ENCODE data around the gene KLHDC9. TPM values are rescaled to one million over a fixed set of nuclear protein-coding genes. Genes with fewer than 3 reads are reported as not detected.
"Not testable (repeated sequence)": the region's sequence is repeated elsewhere in the genome, so short reads cannot be mapped to it uniquely, and the experiment has no call there.

Gene KLHDC9
- total RNA-seq, 1 donor from 2014 or later = 10.9 TPM

DNA sequence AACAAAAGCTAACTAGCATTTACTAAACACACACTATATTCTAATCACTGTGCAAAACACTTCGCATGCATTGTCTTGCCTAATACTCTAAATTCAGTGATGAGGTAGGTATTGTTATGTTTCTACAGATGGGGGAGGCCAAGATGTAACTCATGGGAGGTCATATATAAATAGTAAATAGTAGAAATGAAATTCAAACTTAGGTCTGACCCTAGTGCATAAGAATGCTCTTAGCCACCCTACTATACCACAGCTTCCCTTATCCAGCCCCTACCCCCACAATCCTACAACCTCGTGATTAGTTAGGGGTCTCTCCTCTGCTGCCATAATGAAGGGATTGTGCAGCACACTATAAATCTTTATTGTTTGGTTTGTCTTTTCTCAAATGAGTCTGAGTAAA is 16.4 kb downstream of the KLHDC9 start:
- no peak for TF ChIP-seq CTCF (IDR thresholded peaks at IDR 0.05; ENCODE audit: partially characterized antibody, unreplicated experiment)
- peaks cover 2% of the 10 kb centered on the region for H3K27me3 Mint-ChIP-seq (ENCODE audit: unreplicated experiment)
- H3K27ac Mint-ChIP-seq (ENCODE audit: unreplicated experiment) = no peak overlapping the region
- no peaks in the 10 kb centered on the region for H3K9me3 Mint-ChIP-seq (ENCODE audit: unreplicated experiment)
- H3K4me1 Mint-ChIP-seq (ENCODE audit: low read depth, unreplicated experiment) = peaks cover 3% of the 10 kb centered on the region
- no peak for DNase-seq
- H3K4me3 Mint-ChIP-seq (ENCODE audit: unreplicated experiment) = no peak overlapping the region
- no peaks in the 10 kb centered on the region for H3K36me3 Mint-ChIP-seq (ENCODE audit: unreplicated experiment)

DNA sequence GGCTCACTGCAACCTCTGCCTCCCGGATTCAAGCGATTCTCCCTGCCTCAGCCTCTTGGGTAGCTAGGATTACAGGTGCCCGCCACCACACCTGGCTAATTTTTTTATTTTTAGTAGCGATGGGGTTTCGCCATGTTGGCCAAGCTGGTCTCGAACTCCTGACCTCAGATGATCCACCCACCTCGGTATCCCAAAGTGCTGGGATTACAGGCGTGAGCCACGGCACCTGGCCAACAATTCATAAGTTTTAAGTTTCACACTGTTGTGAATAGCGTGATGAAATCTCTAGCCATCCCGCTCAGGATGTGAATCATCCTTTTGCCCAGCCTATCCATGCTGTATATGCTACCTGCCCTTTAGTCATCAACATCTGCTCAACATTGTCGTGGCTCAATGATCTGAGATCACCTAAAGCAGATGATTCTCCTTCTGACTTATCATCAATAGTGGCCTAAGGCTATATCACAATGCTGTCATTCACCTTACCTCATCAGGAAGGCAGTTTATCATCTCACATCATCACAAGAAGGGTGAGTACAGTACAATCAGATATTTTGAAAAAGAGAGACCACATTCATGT is 17.1 kb downstream of the KLHDC9 start:
- H3K27ac Mint-ChIP-seq (ENCODE audit: unreplicated experiment) = no peak overlapping the region
- H3K36me3 Mint-ChIP-seq (ENCODE audit: unreplicated experiment) = no peaks in the 10 kb centered on the region
- H3K4me3 Mint-ChIP-seq (ENCODE audit: unreplicated experiment) = no peak overlapping the region
- H3K4me1 Mint-ChIP-seq (ENCODE audit: low read depth, unreplicated experiment) = peaks cover 3% of the 10 kb centered on the region
- H3K27me3 Mint-ChIP-seq (ENCODE audit: unreplicated experiment) = peaks cover 2% of the 10 kb centered on the region
- DNase-seq = no peak
- no peaks in the 10 kb centered on the region for H3K9me3 Mint-ChIP-seq (ENCODE audit: unreplicated experiment)
- no peak for TF ChIP-seq CTCF (IDR thresholded peaks at IDR 0.05; ENCODE audit: partially characterized antibody, unreplicated experiment)

DNA sequence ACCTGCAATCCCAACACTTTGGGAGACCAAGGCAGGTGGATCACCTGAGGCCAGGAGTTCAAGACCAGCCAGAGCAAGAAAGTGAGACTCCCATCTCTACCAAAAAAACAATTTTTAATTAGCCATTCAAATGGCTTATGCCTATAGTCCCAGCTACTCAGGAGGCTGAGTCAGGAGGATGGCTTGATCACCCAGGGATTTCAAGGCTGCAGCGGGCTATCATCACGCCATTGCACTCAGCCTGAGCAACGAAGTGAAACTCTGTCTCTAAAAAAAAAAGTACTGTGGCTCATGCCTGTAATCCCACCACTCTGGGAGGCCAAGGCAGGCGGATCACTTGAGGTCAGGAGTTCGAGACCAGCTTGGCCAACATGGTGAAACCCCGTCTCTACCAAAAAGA is 17.8 kb downstream of the KLHDC9 start:
- not testable (repeated sequence) for H3K4me1 Mint-ChIP-seq (ENCODE audit: low read depth, unreplicated experiment); H3K27ac Mint-ChIP-seq (ENCODE audit: unreplicated experiment); H3K4me3 Mint-ChIP-seq (ENCODE audit: unreplicated experiment); DNase-seq; H3K9me3 Mint-ChIP-seq (ENCODE audit: unreplicated experiment); H3K27me3 Mint-ChIP-seq (ENCODE audit: unreplicated experiment); H3K36me3 Mint-ChIP-seq (ENCODE audit: unreplicated experiment)

GRCh38 chr1:161117759-161118581 is 19.8 kb downstream of the KLHDC9 start, which contains the start of the genes NIT1 and PFDN2:
Gene NIT1, plus strand, starts transcription at chr1:161118105. Its CDS starts 72 bp downstream, at chr1:161118177.
Gene PFDN2, minus strand, starts transcription at chr1:161118037. Its CDS starts 11 bp downstream, at chr1:161118026.
- H3K27ac Mint-ChIP-seq (ENCODE audit: unreplicated experiment) = peak within 1 kb of the TSS; percentile 55

More at GRCh38 chr1:161117759-161118581, 19.8 kb downstream of the KLHDC9 start, which contains the start of the genes NIT1 and PFDN2:
- peaks cover 3% of the 10 kb centered on the region for H3K4me1 Mint-ChIP-seq (ENCODE audit: low read depth, unreplicated experiment)
- no peaks in the 10 kb centered on the region for H3K36me3 Mint-ChIP-seq (ENCODE audit: unreplicated experiment)
- peaks cover 2% of the 10 kb centered on the region for H3K27me3 Mint-ChIP-seq (ENCODE audit: unreplicated experiment)
- no peaks in the 10 kb centered on the region for H3K9me3 Mint-ChIP-seq (ENCODE audit: unreplicated experiment)
- no peak for TF ChIP-seq CTCF (IDR thresholded peaks at IDR 0.05; ENCODE audit: partially characterized antibody, unreplicated experiment)
- peak within 1 kb of the TSS; percentile 92 for H3K4me3 Mint-ChIP-seq (ENCODE audit: unreplicated experiment)
- DNase-seq = peak; percentile 91

All from glutamatergic neuron (in vitro differentiated cells).